Dendritic cell treated with granulocyte-macrophage colony-stimulating factor and Interleukin-4, amounts not matched to agents 40 ng/mL and 50 ng/mL, for 4 days (primary cell): ENCODE results near the gene COG7.
"Not testable (repeated sequence)": the region's sequence is repeated elsewhere in the genome, so short reads cannot be mapped to it uniquely, and the experiment has no call there.

Experiments
- H3K27ac Mint-ChIP-seq: one replicate; pipeline ENCODE4 v1.8.0; 2022; ENCODE audit warnings: mild to moderate bottlenecking, mixed read lengths
- H3K27me3 Mint-ChIP-seq: one replicate; pipeline ENCODE4 v1.8.0; 2022; ENCODE audit warnings: mild to moderate bottlenecking, mixed read lengths
- H3K36me3 Mint-ChIP-seq: one replicate; pipeline ENCODE4 v1.8.0; 2022; ENCODE audit warnings: low read depth, mixed read lengths
- H3K4me1 Mint-ChIP-seq: one replicate; pipeline ENCODE4 v1.8.0; 2022; ENCODE audit warnings: low read depth, mixed read lengths
- H3K4me3 Mint-ChIP-seq: one replicate; pipeline ENCODE4 v1.8.0; 2022; ENCODE audit warnings: mild to moderate bottlenecking, moderate library complexity, mixed read lengths
- H3K9me3 Mint-ChIP-seq: one replicate; pipeline ENCODE4 v1.8.0; 2022; ENCODE audit warnings: mixed read lengths
- intact Hi-C: fragments of 100-400 bp; cut with micrococcal nuclease; formaldehyde crosslinking; loops from one replicate; pipeline ENCODE4 v1.15.0; 2022

COG7 gene

DNA sequence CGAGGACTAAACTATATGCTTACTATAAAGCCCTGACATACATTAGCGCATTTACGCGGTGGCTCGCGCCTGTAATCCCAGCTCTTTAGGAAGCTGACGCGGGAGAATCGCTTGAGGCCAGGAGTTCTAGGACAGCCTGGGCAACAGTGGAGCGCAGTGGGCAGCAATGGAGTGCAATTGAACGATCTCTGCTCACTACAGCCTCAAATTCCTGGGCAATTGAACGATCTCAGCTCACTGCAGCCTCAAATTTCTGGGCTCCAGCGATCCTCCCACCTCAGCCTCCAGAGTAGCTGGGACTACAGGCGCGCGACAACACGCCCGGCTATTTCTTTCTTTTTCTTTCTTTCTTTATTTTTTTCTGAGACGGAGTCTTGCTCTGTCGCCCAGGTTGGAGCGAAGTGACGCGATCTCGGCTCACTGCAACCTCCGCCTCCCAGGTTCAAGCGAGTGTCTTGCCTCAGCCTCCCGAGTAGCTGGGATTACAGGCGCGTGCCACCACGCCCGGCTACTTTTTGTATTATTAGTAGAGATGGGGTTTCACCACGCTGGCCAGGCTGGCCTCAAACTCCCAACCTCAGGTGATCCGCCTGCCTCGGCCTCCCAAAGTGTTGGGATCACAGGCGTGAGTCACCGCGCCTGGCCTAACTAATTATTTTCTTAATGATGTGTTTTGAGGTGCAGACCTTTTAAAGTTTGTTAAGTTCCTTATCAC, 506 bp upstream of the COG7 start:
- Mint-ChIP-seq H3K36me3 (peaks cover 40% of the 10 kb centered on the region), H3K4me1 (peaks cover 38% of the 10 kb centered on the region), H3K4me3 (peak overlapping the region; percentile 96), H3K27ac (peak overlapping the region; percentile 89), H3K27me3 (no peaks in the 10 kb centered on the region), H3K9me3 (no peaks in the 10 kb centered on the region)
- intact Hi-C loops, result loop anchor here (2.0 to 10.0 kb wide), 2 partner anchors 101 to 187 kb away; partner anchors contain the start of genes DCTN5, EARS2, PALB2 and UBFD1

DNA sequence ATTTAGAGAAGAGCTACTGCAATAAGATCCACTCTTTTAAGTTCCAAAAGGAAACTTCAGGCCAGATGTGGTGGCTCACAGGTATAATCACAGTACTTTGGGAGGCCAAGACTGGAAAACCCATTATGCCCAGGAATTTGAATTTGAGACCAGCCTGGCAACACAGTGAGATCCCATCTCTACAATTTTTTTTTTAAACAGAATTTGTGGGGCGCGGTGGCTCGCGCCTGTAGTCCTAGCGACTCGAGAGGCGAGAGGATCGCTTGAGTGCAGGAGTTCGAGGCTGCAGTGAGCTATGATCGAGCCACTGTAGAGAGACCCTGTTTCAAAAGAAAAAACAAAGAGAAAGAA, 793 bp downstream of the COG7 start:
- Mint-ChIP-seq H3K27me3 (no peaks in the 10 kb centered on the region), H3K4me3 (peak overlapping the region; percentile 96), H3K9me3 (no peaks in the 10 kb centered on the region), H3K4me1 (peaks cover 40% of the 10 kb centered on the region), H3K27ac (peak overlapping the region; percentile 89), H3K36me3 (peaks cover 44% of the 10 kb centered on the region)
- intact Hi-C loops, result loop anchor here (2.0 to 10.0 kb wide), 2 partner anchors 103 to 189 kb away; partner anchors contain the start of genes DCTN5, EARS2, PALB2 and UBFD1

DNA sequence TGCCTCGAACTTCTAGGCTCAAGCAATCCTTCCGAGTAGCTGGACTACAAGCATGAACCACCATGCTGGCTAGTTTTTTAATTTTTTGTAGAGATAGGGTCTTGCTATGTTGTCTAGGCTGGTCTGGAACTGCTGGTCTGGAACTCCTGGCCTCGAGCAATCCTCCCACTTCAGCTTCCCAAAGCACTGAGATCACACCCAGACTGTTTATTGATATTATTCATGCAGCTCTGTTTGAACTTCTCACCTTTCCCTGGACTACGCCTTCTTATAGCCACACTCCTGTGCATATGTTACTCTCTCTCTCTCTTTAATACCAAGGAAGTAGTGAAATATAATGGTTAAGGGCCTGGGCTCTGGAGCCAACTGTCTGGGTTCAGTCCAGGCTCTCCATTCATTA, 4.6 kb downstream of the COG7 start:
- Mint-ChIP-seq H3K4me3 (no peak overlapping the region), H3K27ac (no peak overlapping the region), H3K9me3 (no peaks in the 10 kb centered on the region), H3K4me1 (peaks cover 29% of the 10 kb centered on the region), H3K27me3 (no peaks in the 10 kb centered on the region), H3K36me3 (peaks cover 59% of the 10 kb centered on the region)
- intact Hi-C loops, result no loop called here

DNA sequence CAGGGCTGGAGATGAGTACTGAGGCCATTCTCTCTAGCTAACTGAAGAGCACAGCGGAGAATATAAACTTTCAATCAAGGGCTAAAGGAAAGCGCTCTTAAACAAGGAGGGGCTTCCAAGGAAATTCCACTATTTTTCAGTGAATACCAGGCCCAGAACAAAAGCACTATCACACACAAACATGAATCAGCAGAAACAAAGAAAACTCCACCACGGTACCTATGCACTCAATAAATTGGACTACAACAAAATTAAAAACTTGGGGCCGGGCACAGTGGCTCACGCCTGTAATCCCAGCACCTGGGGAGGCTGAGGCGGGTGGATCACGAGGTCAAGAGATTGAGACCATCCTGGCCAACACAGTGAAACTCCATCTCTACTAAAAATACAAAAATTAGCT, 15.4 kb downstream of the COG7 start:
- intact Hi-C loops, H3K27me3 Mint-ChIP-seq, H3K27ac Mint-ChIP-seq, H3K4me3 Mint-ChIP-seq, H3K4me1 Mint-ChIP-seq, H3K9me3 Mint-ChIP-seq: not testable (repeated sequence)
- peaks cover 78% of the 10 kb centered on the region for H3K36me3 Mint-ChIP-seq

DNA sequence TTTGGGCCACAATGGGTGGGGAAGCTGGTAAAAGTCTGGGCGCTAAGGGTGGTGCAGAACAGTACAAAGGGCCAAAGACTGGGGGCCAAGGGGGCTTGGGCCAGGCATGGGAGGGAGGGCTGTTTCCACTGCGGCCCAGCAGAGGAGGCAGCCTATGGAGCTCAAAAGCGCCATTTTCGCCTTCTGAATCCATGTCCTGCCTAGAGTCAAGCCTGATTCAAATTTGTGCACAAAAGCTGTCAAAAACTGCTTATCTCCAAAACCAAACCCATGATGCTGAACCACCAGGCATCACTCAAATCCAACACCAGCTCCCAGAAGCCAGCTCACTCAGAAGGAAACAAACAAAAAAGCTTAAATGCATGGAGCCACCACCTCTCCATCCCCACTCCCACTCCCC, 16.0 kb downstream of the COG7 start:
- H3K4me1 Mint-ChIP-seq, result peaks cover 9% of the 10 kb centered on the region
- no peaks in the 10 kb centered on the region for H3K9me3 Mint-ChIP-seq
- intact Hi-C loops, result no loop called here
- no peak overlapping the region for H3K4me3 Mint-ChIP-seq
- H3K36me3 Mint-ChIP-seq, result peaks cover 77% of the 10 kb centered on the region
- H3K27ac Mint-ChIP-seq, result no peak overlapping the region
- H3K27me3 Mint-ChIP-seq, result no peaks in the 10 kb centered on the region

DNA sequence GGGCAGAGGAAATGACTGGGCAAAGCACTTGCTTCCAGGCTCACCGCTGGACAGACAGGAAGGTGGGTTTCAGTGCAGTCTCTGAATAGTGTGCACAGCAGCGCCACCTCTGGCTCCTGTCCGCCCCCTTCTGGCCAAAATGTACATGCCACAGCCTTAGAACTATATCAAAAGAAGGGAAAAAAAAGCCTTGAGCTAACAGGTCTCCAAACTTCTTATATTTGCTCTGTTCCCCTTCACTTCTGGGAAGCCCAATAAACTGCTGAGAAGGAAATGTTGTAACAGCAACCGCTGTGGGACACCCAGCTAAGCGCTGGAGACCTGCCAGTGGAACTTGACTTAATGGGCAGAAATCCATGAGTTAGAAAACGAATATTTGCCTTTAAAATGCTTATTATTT, 17.5 kb downstream of the COG7 start:
- intact Hi-C loops, result no loop called here
- peaks cover 9% of the 10 kb centered on the region for H3K4me1 Mint-ChIP-seq
- no peaks in the 10 kb centered on the region for H3K27me3 Mint-ChIP-seq
- peaks cover 74% of the 10 kb centered on the region for H3K36me3 Mint-ChIP-seq
- peak overlapping the region; percentile 32 for H3K27ac Mint-ChIP-seq
- H3K9me3 Mint-ChIP-seq, result no peaks in the 10 kb centered on the region
- no peak overlapping the region for H3K4me3 Mint-ChIP-seq

DNA sequence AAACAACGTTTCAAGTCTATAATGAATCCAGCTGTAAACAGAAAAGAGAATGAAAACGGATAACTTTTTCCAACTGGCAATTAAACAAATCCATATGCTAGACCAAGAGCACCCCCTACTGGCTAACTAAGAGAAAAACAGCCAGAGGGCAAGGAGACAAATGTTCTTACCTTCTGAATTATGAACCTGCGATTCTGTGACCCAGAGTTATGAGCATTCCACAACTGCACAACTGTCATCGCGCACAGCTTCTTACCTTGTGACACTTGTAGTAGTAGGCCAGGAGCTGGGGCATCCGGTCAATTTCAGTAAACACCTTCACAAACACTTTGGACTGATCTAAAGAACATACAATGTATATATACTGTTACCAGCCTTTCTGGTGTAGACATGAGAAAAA, 18.6 kb downstream of the COG7 start:
- Mint-ChIP-seq H3K4me3 (no peak overlapping the region), H3K9me3 (no peaks in the 10 kb centered on the region), H3K27me3 (no peaks in the 10 kb centered on the region), H3K36me3 (peaks cover 74% of the 10 kb centered on the region), H3K27ac (no peak overlapping the region), H3K4me1 (peaks cover 9% of the 10 kb centered on the region)
- intact Hi-C loops, result loop anchor here (1.0 to 5.0 kb wide), 2 partner anchors 252 to 537 kb away; partner anchors contain the start of gene SCNN1G

DNA sequence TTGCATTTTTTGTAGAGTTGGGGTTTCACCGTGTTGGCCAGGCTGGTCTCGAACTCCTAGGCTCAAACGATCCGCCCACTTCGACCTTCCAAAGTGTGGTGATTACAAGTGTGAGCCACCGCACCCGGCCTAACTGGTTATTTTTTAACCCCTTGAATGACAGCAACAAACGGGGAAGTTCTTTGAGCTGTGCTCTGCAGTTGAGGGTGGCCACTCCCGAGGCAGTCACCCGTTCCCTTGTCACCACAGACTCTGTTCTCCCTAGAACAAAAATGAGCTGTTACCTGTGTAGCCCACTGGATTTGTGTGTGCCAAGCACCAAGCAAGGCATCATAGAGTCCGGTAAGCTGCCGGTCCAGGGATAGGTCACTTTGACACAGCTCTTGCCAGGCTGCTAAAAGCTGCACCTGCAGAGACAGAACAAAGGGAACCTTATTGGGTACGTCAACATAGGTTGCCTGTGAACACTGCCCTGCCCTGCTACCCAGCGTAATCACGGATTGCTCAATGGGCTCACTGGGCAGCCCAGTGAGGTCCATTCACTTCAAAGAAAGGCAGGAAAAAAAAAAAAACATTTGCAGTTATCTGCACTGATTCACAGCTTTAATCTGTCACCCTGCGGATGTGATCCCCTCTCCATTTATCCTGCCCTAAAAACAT, 19.6 kb downstream of the COG7 start:
- no peak overlapping the region for H3K4me3 Mint-ChIP-seq
- intact Hi-C loops, result loop anchor here (5.0 kb wide), 1 partner anchor 536 kb away; no protein-coding TSS in a partner anchor
- H3K9me3 Mint-ChIP-seq, result no peaks in the 10 kb centered on the region
- no peak overlapping the region for H3K27ac Mint-ChIP-seq
- H3K4me1 Mint-ChIP-seq, result peaks cover 9% of the 10 kb centered on the region
- peaks cover 74% of the 10 kb centered on the region for H3K36me3 Mint-ChIP-seq
- no peaks in the 10 kb centered on the region for H3K27me3 Mint-ChIP-seq

DNA sequence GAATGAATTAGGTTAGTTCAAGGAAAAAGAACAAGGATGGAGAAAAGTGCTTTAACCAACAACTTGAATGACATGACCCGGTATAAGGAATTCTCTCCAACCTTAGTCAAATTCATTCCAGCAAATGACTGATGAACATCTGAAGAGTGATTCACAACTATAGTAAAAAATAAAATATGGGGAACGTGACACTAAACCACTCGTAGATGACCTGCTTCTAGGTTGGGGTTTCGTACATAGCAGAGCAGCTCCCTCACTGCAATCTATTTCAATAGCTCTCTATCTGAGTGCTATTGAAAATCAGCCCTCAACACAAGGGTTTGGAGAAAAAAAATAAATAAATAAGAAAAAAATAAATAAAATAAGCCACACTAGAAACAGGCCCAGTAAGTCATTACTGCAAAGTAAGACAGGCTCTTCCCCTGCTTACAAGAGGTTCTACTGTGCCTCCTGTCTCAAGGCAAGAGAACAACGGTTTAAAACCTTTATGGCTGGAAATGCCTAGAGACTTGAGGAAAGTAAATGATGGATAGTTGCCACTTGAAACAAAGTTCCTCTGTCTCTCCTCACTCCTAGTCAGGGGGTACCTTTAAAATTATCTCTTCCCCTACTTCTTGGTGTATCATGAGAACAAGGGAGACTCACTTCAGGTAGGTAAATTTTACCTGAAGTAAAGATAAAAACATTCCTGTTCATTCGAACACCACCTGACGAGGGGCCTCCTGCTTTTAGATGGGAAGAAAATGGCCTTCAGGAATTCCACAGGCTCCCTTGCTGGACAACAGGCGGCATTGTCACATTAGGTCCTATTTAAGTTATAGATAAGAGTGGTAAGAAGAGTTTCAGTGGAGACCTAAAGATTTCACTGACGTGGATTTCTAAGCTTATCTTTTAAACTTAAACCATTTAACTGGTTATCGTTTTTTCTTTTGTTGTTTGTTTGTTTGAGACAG, 20.5 kb downstream of the COG7 start:
- no peak overlapping the region for H3K27ac Mint-ChIP-seq
- no peaks in the 10 kb centered on the region for H3K9me3 Mint-ChIP-seq
- intact Hi-C loops, result loop anchor here (5.0 kb wide), 1 partner anchor 535 kb away; no protein-coding TSS in a partner anchor
- H3K27me3 Mint-ChIP-seq, result no peaks in the 10 kb centered on the region
- H3K4me1 Mint-ChIP-seq, result peaks cover 9% of the 10 kb centered on the region
- peaks cover 72% of the 10 kb centered on the region for H3K36me3 Mint-ChIP-seq
- no peak overlapping the region for H3K4me3 Mint-ChIP-seq

DNA sequence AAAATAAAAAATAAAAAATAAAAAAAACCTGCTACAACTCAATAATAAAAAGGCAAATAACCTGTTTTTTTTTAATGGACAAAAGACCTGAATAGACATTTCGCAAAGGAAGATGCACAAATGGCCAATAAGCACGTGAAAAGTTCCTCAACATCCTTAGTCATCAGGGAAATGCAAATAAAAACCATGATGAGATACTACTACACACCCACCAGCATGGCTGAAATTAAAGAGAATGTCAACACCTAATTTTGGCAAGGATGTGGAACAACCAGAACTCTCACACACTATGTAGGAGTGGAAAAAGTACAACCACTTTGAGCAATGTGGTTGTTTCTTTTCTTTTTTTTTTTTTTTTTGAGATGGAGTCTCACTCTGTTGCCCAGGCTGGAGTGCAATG, 24.6 kb downstream of the COG7 start:
- H3K27ac Mint-ChIP-seq, result no peak overlapping the region
- no peaks in the 10 kb centered on the region for H3K9me3 Mint-ChIP-seq
- H3K4me1 Mint-ChIP-seq, result no peaks in the 10 kb centered on the region
- no peak overlapping the region for H3K4me3 Mint-ChIP-seq
- no peaks in the 10 kb centered on the region for H3K27me3 Mint-ChIP-seq
- H3K36me3 Mint-ChIP-seq, result peaks cover 90% of the 10 kb centered on the region
- intact Hi-C loops, result no loop called here

DNA sequence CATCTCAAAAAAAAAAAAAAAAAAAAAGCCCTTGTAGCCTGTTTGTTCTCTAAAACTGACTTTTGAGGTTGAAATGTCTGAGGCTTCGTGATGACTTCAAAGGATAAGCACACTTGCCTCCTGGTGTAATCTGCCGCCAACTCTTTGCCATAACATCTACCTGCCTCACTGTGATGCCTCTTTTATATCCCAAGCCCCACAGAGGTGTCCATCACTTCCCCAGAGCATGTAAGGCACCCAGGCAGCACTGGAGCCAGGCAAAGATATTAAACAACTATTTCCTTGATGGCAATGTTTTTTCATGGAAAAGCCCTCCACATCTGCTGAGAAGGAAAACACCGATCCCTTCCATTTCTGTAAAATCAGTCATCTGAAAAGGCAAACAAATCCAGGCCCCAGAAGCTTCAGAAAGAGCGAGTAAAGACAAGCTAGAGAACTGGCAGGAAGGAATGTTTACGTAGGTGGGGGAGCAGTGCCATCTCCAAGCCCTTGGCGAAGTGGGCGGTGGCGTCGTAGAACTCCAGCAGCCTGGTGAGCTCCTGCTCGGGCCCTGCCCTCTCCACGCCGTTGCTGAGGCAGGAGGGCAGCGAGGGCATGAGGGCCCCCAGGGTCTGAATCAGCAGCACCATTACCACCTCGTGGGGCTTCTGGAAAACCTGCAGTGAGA, 28.6 kb downstream of the COG7 start:
- H3K27ac Mint-ChIP-seq, result no peak overlapping the region

DNA sequence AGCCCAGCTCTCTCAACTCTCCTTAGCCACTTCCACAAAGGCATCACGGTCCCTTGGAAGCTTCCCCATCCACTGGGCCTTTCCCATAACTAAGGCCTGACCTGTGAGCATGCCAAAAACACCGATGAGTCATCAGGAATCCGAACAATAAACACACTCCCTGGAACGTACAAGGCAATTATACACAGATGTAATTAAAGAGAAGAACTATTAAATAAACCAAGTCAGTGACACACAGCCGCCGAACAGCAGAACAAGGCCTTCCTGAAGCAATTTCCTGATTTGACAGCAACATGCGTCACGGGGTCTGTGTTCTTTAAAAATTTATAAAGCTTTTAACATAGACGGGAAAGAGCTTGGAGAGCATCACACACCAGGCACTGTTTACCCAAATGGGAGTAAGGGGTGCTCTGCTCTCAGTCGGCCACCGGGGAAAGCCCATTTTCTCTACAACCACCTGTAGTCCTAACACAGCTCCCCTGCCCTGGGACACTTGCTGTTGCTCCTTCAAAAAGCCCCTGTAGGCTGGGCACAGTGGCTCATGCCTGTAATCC, 29.4 kb downstream of the COG7 start:
- Mint-ChIP-seq H3K27ac (no peak overlapping the region), H3K4me3 (no peak overlapping the region), H3K9me3 (no peaks in the 10 kb centered on the region), H3K36me3 (peaks cover 65% of the 10 kb centered on the region), H3K27me3 (no peaks in the 10 kb centered on the region), H3K4me1 (peaks cover 9% of the 10 kb centered on the region)
- intact Hi-C loops, result no loop called here

More for the DNA sequence above, 28.6 kb downstream of the COG7 start:
- Mint-ChIP-seq H3K27me3 (no peaks in the 10 kb centered on the region), H3K36me3 (peaks cover 67% of the 10 kb centered on the region), H3K4me1 (peaks cover 9% of the 10 kb centered on the region), H3K4me3 (no peak overlapping the region), H3K9me3 (no peaks in the 10 kb centered on the region)
- intact Hi-C loops, result no loop called here

DNA sequence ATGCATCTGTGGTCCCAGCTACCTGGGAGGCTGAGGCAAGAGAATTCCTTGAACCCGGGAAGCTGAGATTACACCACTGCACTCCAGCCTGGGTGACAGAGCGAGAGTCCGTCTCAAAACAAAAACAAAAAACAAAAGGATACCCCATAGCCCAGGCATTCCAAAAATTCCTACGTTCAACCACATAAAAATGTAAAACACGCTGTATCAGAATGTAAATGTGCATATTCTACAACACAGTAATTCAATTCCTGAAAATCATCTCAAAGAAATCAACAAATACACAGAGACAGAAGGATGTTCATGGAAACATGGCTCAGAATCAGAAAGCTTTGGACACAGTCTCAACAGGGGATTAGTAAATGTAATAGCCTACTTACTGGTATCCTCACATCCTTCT, 33.0 kb downstream of the COG7 start:
- Mint-ChIP-seq H3K4me1 (peaks cover 9% of the 10 kb centered on the region), H3K4me3 (no peak overlapping the region), H3K27ac (peak overlapping the region; percentile 37), H3K36me3 (peaks cover 71% of the 10 kb centered on the region), H3K9me3 (no peaks in the 10 kb centered on the region), H3K27me3 (no peaks in the 10 kb centered on the region)
- intact Hi-C loops, result no loop called here
